Pancreas (tissue), 10 donors: Measurements from ENCODE around the gene SLC2A8. TPM values are rescaled to one million over a fixed set of nuclear protein-coding genes. Genes with fewer than 3 reads are reported as not detected.
A peak's percentile ranks its signal among the peaks of the same experiment; 100 is the strongest.

Experiments used
- ATAC-seq, 4 donors: fragments of 200-7000 bp; cut with Tn5 transposase; one replicate each; pipeline versions ENCODE4 v1.8.0 to v1.9.1; 2020; ENCODE audit warnings: mild to moderate bottlenecking in 4 of 4, moderate library complexity in 4 of 4
- DNase-seq, 6 donors: peaks; one replicate each; pipeline ENCODE4 v3.0.0-alpha.2; 2020
- FAIRE-seq: peaks from 2 replicates; lab custom pipeline; 2012; peaks lifted over from hg19 to GRCh38; lab: Jason Lieb, UNC
- H3K27ac ChIP-seq, 4 donors: fragments of 200-600 bp; sonication (generic); 1 replicate in 3 of 4; 2 replicates in 1 of 4; pipeline versions ENCODE4 v1.5.0 to v1.8.0; 2020
- H3K27me3 ChIP-seq, 4 donors: fragments of 200-600 bp; one replicate each; pipeline ENCODE4 v1.8.0; 2021
- H3K36me3 ChIP-seq, 3 donors: fragments of 200-600 bp; sonication (generic) in 1 of 3; one replicate each; pipeline versions ENCODE4 v1.5.0 to v1.8.0; 2020 to 2021
- H3K4me1 ChIP-seq, 3 donors: fragments of 200-600 bp; one replicate each; pipeline ENCODE4 v1.8.0; 2021
- H3K4me3 ChIP-seq, 4 donors: fragments of 200-600 bp; sonication (generic) in 2 of 4; one replicate each; pipeline versions ENCODE4 v1.5.0 to v1.8.0; 2020 to 2021
- H3K9me3 ChIP-seq, 4 donors: fragments of 200-600 bp; one replicate each; pipeline ENCODE4 v1.8.0; 2021
- CTCF ChIP-seq, 4 donors: fragments of 200-600 bp; sonication (generic) in 3 of 4; IDR thresholded peaks; one replicate each; pipeline versions ENCODE4 v1.5.0 to v1.8.0; 2021; ENCODE audit warnings: antibody characterized with exemption in 4 of 4
- WGBS, 2 donors: extraction: QIAGEN DNeasy Blood & Tissue Kit; methylation state at CpG; one replicate each; pipeline ENCODE4 v1.1.7; 2013; 5-methylcytosine and 5-hydroxymethylcytosine counted together
- intact Hi-C, 3 donors: fragments of 100-400 bp; cut with DNase I; formaldehyde crosslinking; loops; one replicate each; pipeline versions ENCODE4 v1.11.1 to v1.14.2; 2022
- polyA plus RNA-seq, 2 donors: library from polyadenylated mRNA; stranded (reverse); fragments of 200-250 nt; gene quantifications; one replicate each; pipeline ENCODE4 v1.2.3, GENCODE V29; 2013
- total RNA-seq, 6 donors: library from RNA; stranded (reverse); fragmentation: NEBNext Ultra II Directional in 4 of 6; extraction: Animal tissue kit (Norgen Biotek cat#: 25700) in 4 of 6; gene quantifications; one replicate each; pipeline versions ENCODE4 v1.2.1 to v1.2.4, GENCODE V29; 2021 to 2023
- donor health status: healthy with polysubstance abuse.
- donor health status: DM: no; HTN: no; CAD: no; lungs with moderate emphysema.
- donor health status: DM: no; HTN: no; CAD: no.
- donor health status: control.
- donor health status: control.
- donor health status: Bipolar disorder and iron deficiency.
- donor health status: DM: yes; HTN: yes; CAD: no.
- donor health status: DM: no; HTN: no; CAD: no.
- donor health status: DM: no; HTN: no; CAD: no.
- donor health status: DM: yes; HTN: yes; CAD: no.

The SLC2A8 gene
- total and polyA plus RNA-seq, 8 donors = 5.5 to 18.9 (median 7.7) TPM

GRCh38 chr9:127365461-127365860 is 31.5 kb upstream of the SLC2A8 start:
- Histone ChIP-seq H3K9me3 (no peaks in the 10 kb centered on the region), H3K4me3 (no peak overlapping the region), H3K27ac (no peak overlapping the region), H3K4me1 (no peaks in the 10 kb centered on the region), H3K36me3 (no peaks in the 10 kb centered on the region), H3K27me3 (no peaks in the 10 kb centered on the region)
- FAIRE-seq (no peak), ATAC-seq (no peak), DNase-seq (no peak)
- TF ChIP-seq CTCF (IDR thresholded peaks at IDR 0.05) = no peak
- intact Hi-C loops = no loop called here
- WGBS, 2 donors = 90 to 92% methylated on average over 10 of the region's 10 CpGs

DNA sequence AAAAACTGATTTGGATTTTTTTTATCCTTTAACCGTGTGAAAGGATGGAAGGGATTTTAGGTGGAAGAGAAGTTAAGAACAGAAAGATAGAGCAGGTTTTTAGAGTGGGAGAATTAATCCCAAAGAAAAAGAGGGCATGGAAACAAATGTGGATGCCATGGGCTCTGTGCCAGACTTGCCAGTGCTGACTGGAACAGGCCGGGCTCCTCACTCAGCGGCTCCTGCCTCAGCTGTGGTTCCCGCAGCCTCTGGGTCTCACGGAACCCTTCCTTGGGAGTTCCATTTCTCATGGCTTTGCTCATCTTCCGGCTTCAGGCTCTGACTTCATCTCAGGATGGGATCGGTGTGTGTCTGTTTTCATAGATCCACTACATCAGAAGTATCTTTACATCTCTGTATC is 30.4 kb upstream of the SLC2A8 start:
- no peak overlapping the region for H3K4me3 ChIP-seq
- FAIRE-seq = no peak
- no peak for TF ChIP-seq CTCF (IDR thresholded peaks at IDR 0.05)

DNA sequence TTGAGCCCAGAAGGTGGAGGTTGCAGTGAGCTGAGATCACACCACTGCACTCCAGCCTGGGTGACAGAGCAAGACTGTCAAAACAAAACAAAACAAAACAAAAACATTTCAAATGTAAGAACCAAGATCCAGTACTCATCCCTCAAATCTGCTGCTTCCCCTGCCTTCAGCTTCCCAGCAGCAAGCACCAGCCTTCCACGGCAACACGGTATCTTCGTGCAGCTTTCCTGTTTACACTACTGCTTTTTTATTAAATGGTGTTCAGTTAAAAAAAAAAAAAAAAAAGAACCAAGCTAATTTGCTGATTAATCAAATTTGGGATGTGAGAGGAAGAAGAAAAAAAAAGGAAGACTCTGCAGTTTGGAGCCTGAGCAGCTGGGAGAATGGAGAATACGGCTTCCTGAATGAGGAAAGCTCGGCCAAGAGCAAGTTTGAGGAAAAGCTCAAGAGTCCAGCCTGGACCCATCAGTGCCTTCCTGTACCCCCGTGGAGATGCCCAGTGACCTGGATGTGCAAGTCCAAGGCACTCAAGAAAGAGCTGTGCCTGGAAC is 28.0 kb upstream of the SLC2A8 start:
- 74 to 83% methylated on average over 6 of the region's 6 CpGs for WGBS, 2 donors
- ATAC-seq (peak in 1 of 4 donors; percentile 38), DNase-seq (no peak), FAIRE-seq (no peak)
- no peak overlapping the region for H3K4me3 ChIP-seq
- H3K36me3 ChIP-seq = no peaks in the 10 kb centered on the region
- intact Hi-C loops = no loop called here
- no peaks in the 10 kb centered on the region for H3K27me3 ChIP-seq
- H3K9me3 ChIP-seq = no peaks in the 10 kb centered on the region
- H3K4me1 ChIP-seq = no peaks in the 10 kb centered on the region
- no peak overlapping the region for H3K27ac ChIP-seq
- TF ChIP-seq CTCF (IDR thresholded peaks at IDR 0.05) = no peak

More for the DNA sequence above, 30.4 kb upstream of the SLC2A8 start:
- H3K9me3 ChIP-seq = no peaks in the 10 kb centered on the region
- intact Hi-C loops = no loop called here
- DNase-seq (no peak), ATAC-seq (no peak)
- 87 to 88% methylated on average over 7 of the region's 7 CpGs for WGBS, 2 donors
- no peaks in the 10 kb centered on the region for H3K4me1 ChIP-seq
- no peaks in the 10 kb centered on the region for H3K36me3 ChIP-seq
- H3K27me3 ChIP-seq = no peaks in the 10 kb centered on the region
- H3K27ac ChIP-seq = no peak overlapping the region

DNA sequence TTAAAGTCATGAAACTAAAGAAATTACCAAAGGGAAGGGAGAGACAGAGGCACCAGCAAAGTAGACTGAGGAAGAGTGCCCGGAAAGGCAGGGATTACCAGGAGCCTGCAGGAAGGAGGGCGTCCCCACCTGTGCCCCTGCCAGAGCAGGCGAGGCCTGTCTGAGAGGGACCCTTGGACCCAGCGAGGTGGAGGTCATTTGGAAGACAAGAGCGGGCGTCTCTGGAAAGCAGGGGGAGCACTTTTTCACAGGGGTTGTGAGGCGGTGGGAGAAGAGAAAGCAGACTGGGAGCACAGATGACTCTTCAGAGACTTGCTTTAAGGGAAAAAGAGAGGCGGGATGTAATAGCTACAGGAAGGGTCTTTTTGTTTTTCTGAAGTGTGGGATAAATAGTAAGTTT is 27.5 kb upstream of the SLC2A8 start:
- intact Hi-C loops = no loop called here
- no peak overlapping the region for H3K27ac ChIP-seq
- TF ChIP-seq CTCF (IDR thresholded peaks at IDR 0.05) = no peak
- DNase-seq (no peak), ATAC-seq (no peak), FAIRE-seq (no peak)
- H3K9me3 ChIP-seq = no peaks in the 10 kb centered on the region
- no peaks in the 10 kb centered on the region for H3K4me1 ChIP-seq
- no peak overlapping the region for H3K4me3 ChIP-seq
- H3K36me3 ChIP-seq = no peaks in the 10 kb centered on the region
- H3K27me3 ChIP-seq = no peaks in the 10 kb centered on the region
- 89 to 93% methylated on average over 8 of the region's 8 CpGs for WGBS, 2 donors

DNA sequence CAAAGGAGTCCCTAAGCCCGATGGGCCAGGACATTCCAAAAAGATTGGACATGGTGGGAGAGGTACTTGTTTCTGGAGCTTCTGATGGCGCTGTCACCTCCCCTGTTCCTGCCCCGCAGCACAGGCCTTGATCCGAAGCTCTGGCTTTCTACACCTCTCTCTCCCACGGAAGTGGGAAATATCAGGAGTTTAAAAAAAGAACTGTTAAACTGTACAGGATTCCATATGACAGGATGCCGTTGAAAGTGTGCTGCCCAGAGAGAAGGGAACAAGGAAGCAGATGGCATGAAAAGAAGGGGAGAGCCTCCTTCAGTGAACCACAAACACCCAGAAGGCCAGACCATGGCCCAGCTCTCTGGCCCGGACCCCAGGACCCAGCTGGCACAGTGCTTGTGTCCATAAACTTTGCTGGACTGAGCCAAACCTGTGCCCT is 26.8 kb upstream of the SLC2A8 start:
- Histone ChIP-seq H3K27ac (no peak overlapping the region), H3K4me1 (no peaks in the 10 kb centered on the region), H3K27me3 (no peaks in the 10 kb centered on the region), H3K36me3 (no peaks in the 10 kb centered on the region), H3K4me3 (no peak overlapping the region), H3K9me3 (no peaks in the 10 kb centered on the region)
- ATAC-seq = no peak
- intact Hi-C loops = no loop called here
- FAIRE-seq = no peak
- 70 to 89% methylated on average over 7 of the region's 7 CpGs for WGBS, 2 donors
- DNase-seq = no peak
- no peak for TF ChIP-seq CTCF (IDR thresholded peaks at IDR 0.05)
